ENCODE data around the gene APOH.
"Not testable (repeated sequence)": the region's sequence is repeated elsewhere in the genome, so short reads cannot be mapped to it uniquely, and the experiment has no call there.

The APOH gene

GRCh38 chr17:66228887-66229782, at the start of gene APOH:
Gene APOH (minus strand): TSS chr17:66229415. CDS start chr17:66229379, 36 bp downstream.
- DNase-seq, result no peak

GRCh38 chr17:66277191-66277590, 48.0 kb upstream of the APOH start:
- DNase-seq, result no peak

- DNase-seq, result no peak
These were observed 47.2 kb upstream of the APOH start for GRCh38 chr17:66276328-66276937.

GRCh38 chr17:66275651-66276050, 46.4 kb upstream of the APOH start:
- no peak for DNase-seq

GRCh38 chr17:66273586-66273848, 44.3 kb upstream of the APOH start:
- DNase-seq, result no peak

- DNase-seq, result no peak
These were observed 43.8 kb upstream of the APOH start for GRCh38 chr17:66272811-66273585.

GRCh38 chr17:66271512-66271911, 42.3 kb upstream of the APOH start:
- DNase-seq, result no peak

GRCh38 chr17:66270106-66270505, 40.9 kb upstream of the APOH start:
- no peak for DNase-seq

GRCh38 chr17:66268247-66268927, 39.2 kb upstream of the APOH start:
- no peak for DNase-seq

GRCh38 chr17:66264696-66265095, 35.5 kb upstream of the APOH start:
- DNase-seq, result no peak

GRCh38 chr17:66262767-66263166, 33.6 kb upstream of the APOH start:
- DNase-seq, result no peak

GRCh38 chr17:66260688-66261087, 31.5 kb upstream of the APOH start:
- no peak for DNase-seq

GRCh38 chr17:66260275-66260674, 31.1 kb upstream of the APOH start:
- DNase-seq, result no peak

- no peak for DNase-seq
These were observed 26.3 kb upstream of the APOH start for GRCh38 chr17:66255527-66255971.

- no peak for DNase-seq
These were observed 25.9 kb upstream of the APOH start for GRCh38 chr17:66255112-66255511.

- not testable (repeated sequence) for DNase-seq
These were observed 24.2 kb upstream of the APOH start for GRCh38 chr17:66253458-66253857.

GRCh38 chr17:66250686-66251085, 21.5 kb upstream of the APOH start:
- no peak for DNase-seq

GRCh38 chr17:66248285-66248684, 19.1 kb upstream of the APOH start:
- DNase-seq, result no peak

- no peak for DNase-seq
These were observed 12.6 kb upstream of the APOH start for GRCh38 chr17:66241839-66242238.

- DNase-seq, result no peak
These were observed 11.4 kb upstream of the APOH start for GRCh38 chr17:66240630-66241029.

GRCh38 chr17:66240013-66240412, 10.8 kb upstream of the APOH start:
- DNase-seq, result no peak

GRCh38 chr17:66235377-66235994, 6.3 kb upstream of the APOH start:
- DNase-seq, result no peak

- no peak for DNase-seq
These were observed 5.4 kb upstream of the APOH start for GRCh38 chr17:66234611-66235010.
